ENCODE data around the gene THSD8. TPM values are rescaled to one million over a fixed set of nuclear protein-coding genes. Genes with fewer than 3 reads are reported as not detected.
"Not testable (repeated sequence)": the region's sequence is repeated elsewhere in the genome, so short reads cannot be mapped to it uniquely, and the experiment has no call there.

The THSD8 gene
- total RNA-seq, 2 donors from 2014 or later, result 8.7 to 19.5 TPM

DNA sequence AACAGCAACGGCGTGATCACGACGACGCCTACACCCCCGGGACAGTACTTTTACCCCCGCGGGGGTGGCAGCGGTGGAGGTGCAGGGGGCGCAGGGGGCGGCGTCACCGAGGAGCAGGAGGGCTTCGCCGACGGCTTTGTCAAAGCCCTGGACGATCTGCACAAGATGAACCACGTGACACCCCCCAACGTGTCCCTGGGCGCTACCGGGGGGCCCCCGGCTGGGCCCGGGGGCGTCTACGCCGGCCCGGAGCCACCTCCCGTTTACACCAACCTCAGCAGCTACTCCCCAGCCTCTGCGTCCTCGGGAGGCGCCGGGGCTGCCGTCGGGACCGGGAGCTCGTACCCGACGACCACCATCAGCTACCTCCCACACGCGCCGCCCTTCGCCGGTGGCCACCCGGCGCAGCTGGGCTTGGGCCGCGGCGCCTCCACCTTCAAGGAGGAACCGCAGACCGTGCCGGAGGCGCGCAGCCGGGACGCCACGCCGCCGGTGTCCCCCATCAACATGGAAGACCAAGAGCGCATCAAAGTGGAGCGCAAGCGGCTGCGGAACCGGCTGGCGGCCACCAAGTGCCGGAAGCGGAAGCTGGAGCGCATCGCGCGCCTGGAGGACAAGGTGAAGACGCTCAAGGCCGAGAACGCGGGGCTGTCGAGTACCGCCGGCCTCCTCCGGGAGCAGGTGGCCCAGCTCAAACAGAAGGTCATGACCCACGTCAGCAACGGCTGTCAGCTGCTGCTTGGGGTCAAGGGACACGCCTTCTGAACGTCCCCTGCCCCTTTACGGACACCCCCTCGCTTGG, 9.6 kb upstream of the THSD8 start:
- DNase-seq (ENCODE audit: low spot score) (peak; percentile 85), ATAC-seq (peak in 1 of 2 donors; percentile 0)
- H3K27ac Mint-ChIP-seq, result peak overlapping the region; percentile 90 to 98
- peak overlapping the region; percentile 97 for H3K4me3 Mint-ChIP-seq
- no peaks in the 10 kb centered on the region for H3K27me3 Mint-ChIP-seq
- peaks cover 36 to 40% of the 10 kb centered on the region in 2 donors for H3K4me1 Mint-ChIP-seq (ENCODE audit: low read depth in 2 of 2)
- no peaks in the 10 kb centered on the region for H3K36me3 Mint-ChIP-seq
- no peaks in the 10 kb centered on the region for H3K9me3 Mint-ChIP-seq

DNA sequence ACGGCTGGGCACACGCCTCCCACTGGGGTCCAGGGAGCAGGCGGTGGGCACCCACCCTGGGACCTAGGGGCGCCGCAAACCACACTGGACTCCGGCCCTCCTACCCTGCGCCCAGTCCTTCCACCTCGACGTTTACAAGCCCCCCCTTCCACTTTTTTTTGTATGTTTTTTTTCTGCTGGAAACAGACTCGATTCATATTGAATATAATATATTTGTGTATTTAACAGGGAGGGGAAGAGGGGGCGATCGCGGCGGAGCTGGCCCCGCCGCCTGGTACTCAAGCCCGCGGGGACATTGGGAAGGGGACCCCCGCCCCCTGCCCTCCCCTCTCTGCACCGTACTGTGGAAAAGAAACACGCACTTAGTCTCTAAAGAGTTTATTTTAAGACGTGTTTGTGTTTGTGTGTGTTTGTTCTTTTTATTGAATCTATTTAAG, 9.0 kb upstream of the THSD8 start:
- Mint-ChIP-seq H3K9me3 (no peaks in the 10 kb centered on the region), H3K27me3 (no peaks in the 10 kb centered on the region), H3K4me1 (ENCODE audit: low read depth in 2 of 2) (peaks cover 36 to 40% of the 10 kb centered on the region in 2 donors), H3K4me3 (peak overlapping the region; percentile 97), H3K27ac (peak overlapping the region; percentile 90 to 98), H3K36me3 (no peaks in the 10 kb centered on the region)
- ATAC-seq (no peak), DNase-seq (ENCODE audit: low spot score) (no peak)

DNA sequence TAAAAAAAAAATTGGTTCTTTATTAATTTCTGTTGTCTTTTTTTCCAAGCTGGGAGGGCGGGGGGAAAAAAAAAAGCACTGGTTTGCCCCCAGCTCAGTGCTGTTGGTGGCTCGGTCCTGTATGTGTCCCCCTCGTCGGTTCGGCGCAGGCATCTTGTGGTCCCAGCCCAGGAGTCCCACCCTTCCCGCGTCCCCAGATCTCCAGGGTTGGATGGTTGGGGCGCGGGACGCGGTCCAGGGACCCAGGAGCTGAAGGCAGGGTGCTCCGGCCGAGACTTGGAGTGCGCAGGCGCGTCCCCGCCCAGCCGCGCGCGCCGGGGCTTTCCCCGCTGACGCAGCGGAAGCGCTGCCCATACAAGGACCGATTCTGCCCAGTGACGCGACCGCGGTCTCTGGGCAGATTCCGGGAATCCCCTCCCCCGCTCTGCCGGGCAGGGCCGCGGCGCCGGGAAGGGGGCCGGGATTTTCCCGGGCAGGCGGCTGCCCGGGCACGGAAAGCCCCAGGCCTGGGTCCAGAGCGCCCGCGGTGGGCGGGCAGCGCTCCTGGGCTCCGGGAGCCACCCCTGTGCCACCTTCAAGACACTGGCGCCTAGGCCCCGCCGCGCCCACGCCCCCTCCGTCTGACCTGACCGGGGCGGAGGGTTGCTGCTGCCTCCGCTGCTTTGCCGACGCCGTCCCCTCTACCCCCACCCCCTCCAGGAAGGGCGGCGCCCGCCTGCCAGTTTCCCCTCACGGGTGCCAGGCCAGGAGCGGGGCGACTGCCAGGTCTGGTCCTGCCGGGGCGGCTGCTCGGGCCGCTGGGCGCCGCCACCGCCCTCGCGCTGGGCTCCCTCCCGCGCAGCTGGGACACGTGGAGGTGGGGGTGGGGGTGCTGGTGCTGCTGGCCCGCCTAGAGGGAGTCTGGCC, 8.3 kb upstream of the THSD8 start:
- Mint-ChIP-seq H3K9me3 (no peaks in the 10 kb centered on the region), H3K27me3 (no peaks in the 10 kb centered on the region), H3K36me3 (no peaks in the 10 kb centered on the region), H3K4me3 (peak overlapping the region; percentile 97), H3K27ac (peak overlapping the region; percentile 90 to 98), H3K4me1 (ENCODE audit: low read depth in 2 of 2) (peaks cover 36 to 37% of the 10 kb centered on the region in 2 donors)
- peak; percentile 97 for DNase-seq (ENCODE audit: low spot score)
- ATAC-seq, result peak; percentile 61 to 66

DNA sequence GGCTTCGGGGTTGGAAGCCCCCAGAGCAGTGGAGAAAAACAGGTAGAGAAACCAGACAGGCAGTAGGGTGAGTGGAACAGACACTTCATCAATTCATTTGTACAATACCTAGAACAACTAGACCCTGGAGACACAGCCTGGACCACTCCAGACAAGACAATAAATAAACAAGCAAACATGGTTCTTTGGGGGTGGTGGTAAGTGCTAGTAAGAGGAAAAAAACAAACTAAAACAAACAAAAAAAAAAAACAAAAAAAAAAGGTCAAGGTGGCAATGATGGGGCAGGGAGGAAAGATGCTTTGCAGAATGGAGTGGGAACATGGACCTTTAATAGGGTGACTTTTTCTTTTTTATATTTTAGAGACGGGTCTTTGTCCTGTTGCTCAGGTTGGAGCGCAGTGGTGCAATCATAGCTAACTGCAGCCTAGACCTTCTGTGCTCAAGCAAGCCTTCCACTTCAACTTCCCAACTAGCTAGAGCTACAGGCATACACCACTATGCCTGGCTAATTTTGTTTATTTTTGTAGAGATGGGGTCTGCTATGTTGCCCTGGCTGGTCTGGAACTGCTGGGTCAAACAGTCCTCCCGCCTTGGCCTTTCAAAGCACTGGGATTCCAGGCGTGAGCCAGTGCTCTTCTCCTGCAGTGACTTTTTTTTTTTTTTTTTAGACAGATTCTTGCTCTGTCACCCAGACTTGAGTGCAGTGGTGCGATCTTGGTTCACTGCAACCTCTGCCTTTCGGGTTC, 7.5 kb upstream of the THSD8 start:
- Mint-ChIP-seq H3K36me3 (no peaks in the 10 kb centered on the region), H3K27me3 (no peaks in the 10 kb centered on the region), H3K4me1 (ENCODE audit: low read depth in 2 of 2) (peaks cover 29 to 30% of the 10 kb centered on the region in 2 donors), H3K4me3 (peak overlapping the region; percentile 79), H3K9me3 (no peaks in the 10 kb centered on the region), H3K27ac (peak overlapping the region; percentile 87 to 90)
- DNase-seq (ENCODE audit: low spot score) (no peak), ATAC-seq (no peak)

DNA sequence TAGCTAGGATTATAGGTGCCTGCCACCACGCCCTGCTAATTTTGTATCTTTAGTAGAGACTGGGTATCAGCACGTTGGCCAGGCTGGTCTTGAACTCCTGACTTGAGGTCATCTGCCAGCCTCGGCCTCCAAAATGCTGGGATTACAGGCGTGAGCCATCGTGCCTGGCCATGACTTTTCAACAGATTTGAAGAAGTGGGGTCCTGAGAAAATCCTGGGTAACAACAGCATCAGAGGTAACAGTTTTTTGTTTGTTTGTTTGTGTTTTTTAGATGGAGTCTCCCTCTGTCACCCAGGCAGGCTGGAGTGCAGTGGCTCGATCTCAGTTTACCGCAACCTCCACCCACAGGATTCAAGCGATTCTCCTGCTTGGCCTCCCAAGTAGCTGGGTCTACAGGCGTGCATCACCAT, 6.9 kb upstream of the THSD8 start:
- no peaks in the 10 kb centered on the region for H3K36me3 Mint-ChIP-seq
- no peaks in the 10 kb centered on the region for H3K9me3 Mint-ChIP-seq
- no peak for ATAC-seq
- H3K27ac Mint-ChIP-seq, result peak overlapping the region; percentile 87 to 90
- no peak for DNase-seq (ENCODE audit: low spot score)
- H3K4me3 Mint-ChIP-seq, result peak overlapping the region; percentile 79
- H3K27me3 Mint-ChIP-seq, result no peaks in the 10 kb centered on the region
- peaks cover 29 to 30% of the 10 kb centered on the region in 2 donors for H3K4me1 Mint-ChIP-seq (ENCODE audit: low read depth in 2 of 2)

DNA sequence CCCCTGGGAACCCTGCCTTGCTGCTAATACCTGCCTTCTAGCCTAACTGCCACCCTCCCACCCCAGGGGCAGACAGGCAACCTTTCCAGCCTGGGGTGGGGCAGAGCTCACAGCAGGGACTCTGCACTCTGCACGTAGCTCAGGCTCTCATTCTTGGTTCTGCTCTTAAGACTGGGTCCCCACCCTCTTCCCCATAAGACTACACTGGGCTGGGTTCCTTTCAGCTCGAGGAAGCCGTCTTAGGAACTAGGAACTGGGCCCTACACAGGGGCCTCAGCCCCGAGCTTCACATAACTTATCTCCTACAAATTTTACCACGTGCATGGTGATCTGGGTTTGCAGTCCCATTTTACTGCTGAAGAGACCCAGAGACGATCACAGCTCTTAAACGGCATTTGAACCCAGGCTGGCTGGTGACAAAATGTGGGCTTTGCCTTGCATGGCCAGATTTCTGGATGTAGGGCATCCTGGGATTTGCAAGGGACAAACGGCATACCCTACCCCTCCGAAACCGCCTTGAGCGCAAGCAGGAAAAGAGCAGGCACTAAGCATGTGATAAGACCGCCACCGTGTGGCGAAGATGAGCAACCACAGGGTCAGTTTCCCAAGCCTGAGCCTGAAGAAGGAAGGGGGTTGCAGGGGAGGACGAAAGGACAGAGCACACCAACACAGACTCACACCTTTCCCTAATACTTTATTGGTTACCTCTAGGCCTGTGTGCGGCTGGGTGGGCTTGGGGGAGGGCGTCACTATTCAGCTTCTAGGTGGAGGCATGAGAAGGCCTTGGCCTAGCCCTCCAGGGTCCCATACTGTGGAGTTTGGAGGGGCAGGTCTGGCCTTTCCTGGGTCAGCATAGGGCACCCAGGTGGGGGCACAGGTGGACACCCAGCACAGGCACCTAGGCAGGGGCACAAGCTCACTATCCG, 5.5 kb upstream of the THSD8 start:
- H3K36me3 Mint-ChIP-seq, result no peaks in the 10 kb centered on the region
- no peaks in the 10 kb centered on the region for H3K9me3 Mint-ChIP-seq
- H3K4me1 Mint-ChIP-seq (ENCODE audit: low read depth in 2 of 2), result peaks cover 18 to 24% of the 10 kb centered on the region in 2 donors
- peak overlapping the region; percentile 74 for H3K4me3 Mint-ChIP-seq
- no peaks in the 10 kb centered on the region for H3K27me3 Mint-ChIP-seq
- DNase-seq (ENCODE audit: low spot score), result peak; percentile 79
- no peak for ATAC-seq
- peak overlapping the region; percentile 24 to 68 for H3K27ac Mint-ChIP-seq

DNA sequence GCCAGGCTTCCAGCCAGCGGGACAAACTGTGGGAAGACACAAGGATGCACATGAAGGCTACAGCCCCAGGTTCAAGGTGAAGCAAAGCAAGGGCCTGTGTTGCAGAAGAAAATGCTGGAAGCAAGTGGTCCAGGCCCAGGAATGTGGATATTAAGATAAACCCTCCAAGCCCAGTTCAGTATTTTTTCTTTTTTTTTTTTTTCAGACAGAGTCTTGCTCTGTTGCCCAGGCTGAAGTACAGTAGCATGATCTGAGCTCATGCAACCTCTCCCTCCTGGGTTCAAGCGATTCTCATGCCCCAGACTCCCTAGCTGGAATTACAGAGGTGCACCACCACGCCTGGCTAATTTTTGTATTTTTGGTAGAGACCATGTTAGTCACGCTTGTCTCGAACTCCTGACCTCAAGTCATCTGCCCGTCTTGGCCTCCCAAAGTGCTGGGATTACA, 4.7 kb upstream of the THSD8 start:
- no peak for DNase-seq (ENCODE audit: low spot score)
- no peak for ATAC-seq
- H3K9me3 Mint-ChIP-seq, result no peaks in the 10 kb centered on the region
- H3K4me1 Mint-ChIP-seq (ENCODE audit: low read depth in 2 of 2), result peaks cover 19 to 26% of the 10 kb centered on the region in 2 donors
- no peak overlapping the region for H3K4me3 Mint-ChIP-seq
- H3K36me3 Mint-ChIP-seq, result no peaks in the 10 kb centered on the region
- H3K27me3 Mint-ChIP-seq, result no peaks in the 10 kb centered on the region
- H3K27ac Mint-ChIP-seq, result no peak overlapping the region

DNA sequence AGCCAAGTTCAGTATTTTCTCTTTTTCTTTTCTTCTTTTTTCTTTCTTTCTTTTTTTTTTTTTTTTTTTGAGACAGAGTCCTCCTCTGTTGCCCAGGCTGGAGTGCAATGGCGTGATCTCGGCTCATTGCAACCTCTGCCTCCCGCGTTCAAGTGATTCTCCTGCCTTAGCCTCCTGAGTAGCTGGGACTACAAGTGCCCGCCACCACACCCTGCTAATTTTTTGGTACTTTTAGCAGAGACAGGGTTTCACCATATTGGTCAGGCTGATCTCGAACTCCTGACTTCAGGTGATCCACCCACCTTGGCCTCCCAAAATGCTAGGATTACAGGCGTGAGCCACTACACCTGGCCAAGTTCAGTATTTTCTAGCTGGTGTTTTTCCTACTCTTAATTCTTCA, 4.3 kb upstream of the THSD8 start:
- H3K27ac Mint-ChIP-seq; H3K27me3 Mint-ChIP-seq; H3K36me3 Mint-ChIP-seq; H3K4me3 Mint-ChIP-seq; DNase-seq (ENCODE audit: low spot score); ATAC-seq; H3K9me3 Mint-ChIP-seq: not testable (repeated sequence)
- H3K4me1 Mint-ChIP-seq (ENCODE audit: low read depth in 2 of 2), result peaks cover 23 to 30% of the 10 kb centered on the region in 2 donors

DNA sequence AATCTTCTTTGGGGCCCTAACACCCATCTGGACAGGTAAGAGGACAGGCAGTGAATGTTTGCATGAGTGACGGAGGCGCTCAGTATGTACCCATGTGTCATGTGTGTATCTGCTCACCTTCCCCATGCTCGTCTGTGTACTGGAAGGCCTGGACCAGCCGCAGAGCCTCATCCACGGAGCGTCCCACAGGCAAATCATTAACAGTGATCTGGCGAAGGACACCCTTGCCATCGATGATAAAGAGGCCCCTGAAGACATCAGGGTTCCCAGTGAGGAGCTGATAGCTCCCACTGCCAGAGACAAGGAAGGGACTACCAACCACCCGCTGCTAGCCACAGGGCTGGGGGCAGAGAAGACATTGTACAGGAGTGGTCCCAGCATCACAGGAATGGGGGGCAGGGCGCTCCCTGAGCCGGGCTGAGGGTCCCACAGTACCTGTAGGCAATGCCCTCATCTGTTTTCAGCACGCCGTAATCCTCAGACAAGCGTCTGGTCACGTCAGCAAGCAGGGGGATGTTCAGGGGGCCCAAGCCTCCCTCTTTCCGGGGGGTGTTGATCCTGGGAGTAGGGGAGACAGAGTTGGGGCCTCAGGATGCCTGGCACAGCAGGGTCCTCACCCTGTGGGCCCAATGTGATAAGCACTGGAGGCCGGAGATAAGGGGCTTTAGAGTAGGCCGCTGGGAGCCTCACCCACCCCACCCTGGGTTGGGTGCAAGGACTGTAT, 2.0 kb upstream of the THSD8 start:
- Mint-ChIP-seq H3K27me3 (no peaks in the 10 kb centered on the region), H3K4me1 (ENCODE audit: low read depth in 2 of 2) (peaks cover 17 to 22% of the 10 kb centered on the region in 2 donors), H3K4me3 (peak overlapping the region; percentile 77), H3K27ac (no peak overlapping the region), H3K36me3 (no peaks in the 10 kb centered on the region), H3K9me3 (no peaks in the 10 kb centered on the region)
- no peak for ATAC-seq
- no peak for DNase-seq (ENCODE audit: low spot score)

DNA sequence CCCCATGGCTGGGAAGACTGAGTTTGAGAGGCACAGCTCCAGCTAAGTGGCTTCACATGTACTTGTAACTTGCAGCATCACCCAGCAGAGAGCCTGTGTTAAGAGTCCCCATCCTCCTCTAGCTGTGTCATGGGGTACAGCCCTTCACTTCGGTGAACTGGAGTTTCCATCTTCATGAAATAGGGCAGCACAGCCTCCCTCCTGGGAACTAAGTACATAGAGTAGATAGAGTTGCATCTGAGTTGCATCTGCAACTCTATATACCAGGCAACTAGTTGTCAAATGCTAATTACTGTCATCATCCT, 1.5 kb upstream of the THSD8 start:
- DNase-seq (ENCODE audit: low spot score), result no peak
- H3K4me3 Mint-ChIP-seq, result peak overlapping the region; percentile 77
- H3K9me3 Mint-ChIP-seq, result no peaks in the 10 kb centered on the region
- H3K36me3 Mint-ChIP-seq, result no peaks in the 10 kb centered on the region
- H3K27me3 Mint-ChIP-seq, result no peaks in the 10 kb centered on the region
- peak overlapping the region; percentile 35 to 41 for H3K27ac Mint-ChIP-seq
- ATAC-seq, result no peak
- peaks cover 17 to 22% of the 10 kb centered on the region in 2 donors for H3K4me1 Mint-ChIP-seq (ENCODE audit: low read depth in 2 of 2)

DNA sequence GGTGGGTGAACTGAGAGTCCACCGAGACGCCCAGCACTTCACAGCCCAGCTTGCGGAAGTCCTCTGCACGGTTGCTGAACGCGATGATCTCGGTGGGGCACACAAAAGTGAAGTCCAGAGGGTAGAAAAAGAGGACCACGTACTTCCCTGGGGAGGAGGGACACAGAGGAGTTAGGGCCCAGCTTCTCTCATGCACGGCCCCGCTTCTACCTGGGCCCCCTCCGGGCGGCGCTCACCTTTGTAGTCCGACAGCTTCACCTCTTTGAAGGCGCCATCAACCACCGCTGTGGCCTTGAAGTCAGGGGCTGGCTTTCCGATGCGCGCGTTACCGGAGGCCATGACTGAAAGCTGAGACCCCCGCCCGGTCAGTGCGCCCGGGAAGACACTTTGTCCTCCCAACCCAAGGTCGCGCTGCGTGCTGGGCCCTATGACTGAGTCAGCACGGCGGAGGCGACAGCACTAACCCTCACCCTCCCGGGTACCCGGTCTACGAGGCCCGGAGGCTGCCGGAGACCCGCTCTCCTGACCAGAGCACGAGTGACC, 875 bp upstream of the THSD8 start:
- no peaks in the 10 kb centered on the region for H3K27me3 Mint-ChIP-seq
- H3K36me3 Mint-ChIP-seq, result no peaks in the 10 kb centered on the region
- no peaks in the 10 kb centered on the region for H3K9me3 Mint-ChIP-seq
- H3K4me1 Mint-ChIP-seq (ENCODE audit: low read depth in 2 of 2), result peaks cover 15 to 18% of the 10 kb centered on the region in 2 donors
- peak; percentile 44 to 60 for ATAC-seq
- peak overlapping the region; percentile 77 for H3K4me3 Mint-ChIP-seq
- peak overlapping the region; percentile 35 to 41 for H3K27ac Mint-ChIP-seq
- DNase-seq (ENCODE audit: low spot score), result no peak

Data from natural killer cell treated with Interleukin-12 subunit alpha and Interleukin-12 subunit beta and Interleukin-15 and Interleukin-18, amount 100 ng/mL, for 72 hours (primary cell).